Cardiac muscle cell (in vitro differentiated cells and primary cell): Measurements from ENCODE around the gene ERC1. TPM values are rescaled to one million over a fixed set of nuclear protein-coding genes. Genes with fewer than 3 reads are reported as not detected.
A peak's percentile ranks its signal among the peaks of the same experiment; 100 is the strongest.
"Not testable (repeated sequence)": the region's sequence is repeated elsewhere in the genome, so short reads cannot be mapped to it uniquely, and the experiment has no call there.

ENCODE experiments used
- DNase-seq, 2 donors: peaks; one replicate each; pipeline versions ENCODE4 v3.0.0 to v3.0.0-alpha.2; 2010 to 2017; ENCODE audit warnings: low read depth in 1 of 2, low spot score in 1 of 2
- H3K27ac ChIP-seq: fragments of 200-600 bp; sonication (generic); 2 replicates; pipeline ENCODE4 v1.5.1; 2016
- H3K27me3 ChIP-seq: fragments of 200-600 bp; sonication (generic); 2 replicates; pipeline ENCODE4 v1.6.0; 2016; ENCODE audit warnings: control low read depth
- H3K36me3 ChIP-seq: fragments of 200-600 bp; sonication (generic); 2 replicates; pipeline ENCODE4 v1.5.1; 2016; ENCODE audit warnings: control low read depth
- H3K4me1 ChIP-seq: fragments of 200-600 bp; sonication (generic); 2 replicates; pipeline ENCODE4 v1.8.1; 2017; ENCODE audit warnings: low read depth, mild to moderate bottlenecking, mixed run types
- H3K4me3 ChIP-seq: fragments of 200-600 bp; sonication (generic); 2 replicates; pipeline ENCODE4 v1.5.1; 2016; ENCODE audit warnings: mild to moderate bottlenecking
- H3K9me3 ChIP-seq: fragments of 200-600 bp; sonication (generic); 2 replicates; pipeline ENCODE4 v1.5.1; 2017; ENCODE audit warnings: low read depth, mild to moderate bottlenecking, control low read depth
- polyA plus RNA-seq: library from polyadenylated mRNA; unstranded; fragments of >200 nt; fragmentation: Nextera tagmentation; extraction: Ambion mirVana; gene quantifications from 2 replicates; pipeline ENCODE4 v1.2.1, GENCODE V29; 2016
- total RNA-seq: library from RNA; depleted of rRNA; stranded (reverse); fragments of >200 nt; gene quantifications from 2 replicates; pipeline ENCODE4 v1.2.3, GENCODE V29; 2016
- TF ChIP-seq, protein P1 (sequence below): IDR thresholded peaks from 2 replicates; pipeline ENCODE4 v1.5.1; 2012; ENCODE audit warnings: low read depth, mild to moderate bottlenecking, low read length

Gene ERC1
- total and polyA plus RNA-seq, 2 experiments from 2014 or later, result 34.1 to 46.3 TPM

GRCh38 chr12:1188016-1188415 lies 197.0 kb downstream of the ERC1 start:
- peak overlapping the region; percentile 6 for H3K27ac ChIP-seq
- TF ChIP-seq, protein P1, sequence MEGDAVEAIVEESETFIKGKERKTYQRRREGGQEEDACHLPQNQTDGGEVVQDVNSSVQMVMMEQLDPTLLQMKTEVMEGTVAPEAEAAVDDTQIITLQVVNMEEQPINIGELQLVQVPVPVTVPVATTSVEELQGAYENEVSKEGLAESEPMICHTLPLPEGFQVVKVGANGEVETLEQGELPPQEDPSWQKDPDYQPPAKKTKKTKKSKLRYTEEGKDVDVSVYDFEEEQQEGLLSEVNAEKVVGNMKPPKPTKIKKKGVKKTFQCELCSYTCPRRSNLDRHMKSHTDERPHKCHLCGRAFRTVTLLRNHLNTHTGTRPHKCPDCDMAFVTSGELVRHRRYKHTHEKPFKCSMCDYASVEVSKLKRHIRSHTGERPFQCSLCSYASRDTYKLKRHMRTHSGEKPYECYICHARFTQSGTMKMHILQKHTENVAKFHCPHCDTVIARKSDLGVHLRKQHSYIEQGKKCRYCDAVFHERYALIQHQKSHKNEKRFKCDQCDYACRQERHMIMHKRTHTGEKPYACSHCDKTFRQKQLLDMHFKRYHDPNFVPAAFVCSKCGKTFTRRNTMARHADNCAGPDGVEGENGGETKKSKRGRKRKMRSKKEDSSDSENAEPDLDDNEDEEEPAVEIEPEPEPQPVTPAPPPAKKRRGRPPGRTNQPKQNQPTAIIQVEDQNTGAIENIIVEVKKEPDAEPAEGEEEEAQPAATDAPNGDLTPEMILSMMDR, result no peak
- H3K4me1 ChIP-seq, result peaks cover 66% of the 10 kb centered on the region
- H3K4me3 ChIP-seq, result no peak overlapping the region
- no peak for DNase-seq
- no peaks in the 10 kb centered on the region for H3K36me3 ChIP-seq
- no peaks in the 10 kb centered on the region for H3K27me3 ChIP-seq
- H3K9me3 ChIP-seq, result no peaks in the 10 kb centered on the region

GRCh38 chr12:1189163-1189562 lies 198.1 kb downstream of the ERC1 start:
- TF ChIP-seq, protein P1, result no peak
- Histone ChIP-seq H3K36me3 (no peaks in the 10 kb centered on the region), H3K27me3 (no peaks in the 10 kb centered on the region), H3K9me3 (no peaks in the 10 kb centered on the region), H3K4me1 (peaks cover 67% of the 10 kb centered on the region), H3K27ac (no peak overlapping the region), H3K4me3 (no peak overlapping the region)
- DNase-seq, result no peak

DNA sequence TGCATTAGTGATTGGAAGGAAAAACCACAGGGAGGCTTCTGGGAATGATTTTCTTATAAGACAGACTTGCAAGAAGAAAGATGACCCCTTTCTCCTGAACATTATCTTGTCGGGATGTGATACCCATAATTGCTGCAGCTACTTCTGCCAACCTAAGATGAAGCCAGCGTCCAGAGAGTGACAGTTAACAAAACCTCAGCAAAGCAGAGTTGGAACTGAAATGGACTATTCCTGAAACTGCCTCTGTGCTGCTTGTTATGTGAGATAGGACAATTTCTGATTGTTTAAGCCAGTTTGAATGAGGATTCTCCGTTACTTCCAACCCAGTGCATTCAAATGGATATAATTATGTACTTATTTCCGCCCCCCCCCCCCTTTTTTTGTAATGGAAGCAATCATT lies 204.5 kb downstream of the ERC1 start:
- Histone ChIP-seq H3K9me3 (no peaks in the 10 kb centered on the region), H3K4me3 (no peak overlapping the region), H3K4me1 (peaks cover 27% of the 10 kb centered on the region), H3K36me3 (no peaks in the 10 kb centered on the region), H3K27me3 (no peaks in the 10 kb centered on the region), H3K27ac (no peak overlapping the region)
- DNase-seq, result no peak
- TF ChIP-seq, protein P1, result no peak

- H3K9me3 ChIP-seq, result no peaks in the 10 kb centered on the region
- no peak overlapping the region for H3K27ac ChIP-seq
- H3K4me1 ChIP-seq, result peaks cover 8% of the 10 kb centered on the region
- no peaks in the 10 kb centered on the region for H3K36me3 ChIP-seq
- no peak overlapping the region for H3K4me3 ChIP-seq
- TF ChIP-seq, protein P1, result no peak
- no peaks in the 10 kb centered on the region for H3K27me3 ChIP-seq
- no peak for DNase-seq
Observed at GRCh38 chr12:1197264-1198018, 206.4 kb downstream of the ERC1 start.

GRCh38 chr12:1198854-1199253 lies 207.8 kb downstream of the ERC1 start:
- not testable (repeated sequence) for H3K4me1 ChIP-seq, DNase-seq, H3K4me3 ChIP-seq, H3K27ac ChIP-seq, H3K36me3 ChIP-seq, H3K9me3 ChIP-seq, H3K27me3 ChIP-seq

DNA sequence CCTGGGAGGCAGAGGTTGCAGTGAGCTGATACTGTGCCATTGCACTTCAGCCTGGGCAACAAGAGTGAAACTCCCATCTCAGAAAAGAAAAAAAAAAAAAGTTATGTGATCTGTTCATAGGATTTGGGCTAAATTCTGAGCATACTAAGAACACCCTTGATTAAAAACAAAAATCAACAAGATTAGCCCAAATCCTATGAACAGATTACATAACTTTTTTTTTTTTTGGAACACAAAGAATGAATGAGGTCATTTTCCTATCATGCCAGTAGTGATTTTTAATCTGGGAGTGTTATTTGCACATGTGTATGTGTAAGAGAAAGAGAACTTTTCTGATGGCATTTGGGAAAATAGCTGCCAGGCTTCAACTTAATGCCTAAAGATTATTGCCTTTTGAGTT lies 208.7 kb downstream of the ERC1 start:
- DNase-seq, result no peak
- H3K4me3 ChIP-seq, result no peak overlapping the region
- H3K9me3 ChIP-seq, result no peaks in the 10 kb centered on the region
- H3K27ac ChIP-seq, result no peak overlapping the region
- H3K4me1 ChIP-seq, result peaks cover 12% of the 10 kb centered on the region
- H3K36me3 ChIP-seq, result no peaks in the 10 kb centered on the region
- TF ChIP-seq, protein P1, result no peak
- no peaks in the 10 kb centered on the region for H3K27me3 ChIP-seq
